NCI-H1694 (cell line): Measurements from ENCODE around the gene SEMA4B.
"Not testable (repeated sequence)": the region's sequence is repeated elsewhere in the genome, so short reads cannot be mapped to it uniquely, and the experiment has no call there.

ENCODE experiments used
- DNase-seq: peaks from one replicate; lab custom pipeline; 2025; lab: John Stamatoyannopoulos, UW

Gene SEMA4B

GRCh38 chr15:90184119-90184785, 16.9 kb upstream of the SEMA4B start:
- DNase-seq, result no peak

- DNase-seq, result no peak
These were observed 16.1 kb upstream of the SEMA4B start for GRCh38 chr15:90184786-90185704.

GRCh38 chr15:90187257-90187868, 13.8 kb upstream of the SEMA4B start:
- no peak for DNase-seq

GRCh38 chr15:90188065-90188464, 13.1 kb upstream of the SEMA4B start:
- not testable (repeated sequence) for DNase-seq

- DNase-seq, result no peak
These were observed 12.0 kb upstream of the SEMA4B start for GRCh38 chr15:90188914-90189748.

- DNase-seq, result no peak
These were observed 11.2 kb upstream of the SEMA4B start for GRCh38 chr15:90189781-90190467.

GRCh38 chr15:90190606-90191343, 10.4 kb upstream of the SEMA4B start:
- no peak for DNase-seq

- no peak for DNase-seq
These were observed 9.8 kb upstream of the SEMA4B start for GRCh38 chr15:90191344-90191687.

- peak; percentile 89 for DNase-seq
These were observed 9.2 kb upstream of the SEMA4B start for GRCh38 chr15:90191794-90192509.

GRCh38 chr15:90192961-90193786, 8.0 kb upstream of the SEMA4B start:
- no peak for DNase-seq

- no peak for DNase-seq
These were observed 6.5 kb upstream of the SEMA4B start for GRCh38 chr15:90194655-90195054.

- no peak for DNase-seq
These were observed 498 bp upstream of the SEMA4B start for GRCh38 chr15:90200534-90201129.

GRCh38 chr15:90201944-90202375, 830 bp downstream of the SEMA4B start:
- DNase-seq, result no peak

GRCh38 chr15:90202929-90203328, 1.8 kb downstream of the SEMA4B start:
- DNase-seq, result no peak

GRCh38 chr15:90203473-90203872, 2.3 kb downstream of the SEMA4B start:
- DNase-seq, result no peak

- DNase-seq, result no peak
These were observed 2.8 kb downstream of the SEMA4B start for GRCh38 chr15:90203922-90204321.

- DNase-seq, result no peak
These were observed 4.1 kb downstream of the SEMA4B start for GRCh38 chr15:90205050-90205848.

- no peak for DNase-seq
These were observed 4.8 kb downstream of the SEMA4B start for GRCh38 chr15:90205886-90206285.
